Endothelial cell of umbilical vein (primary cell): ENCODE data around the gene PRDX5. TPM values are rescaled to one million over a fixed set of nuclear protein-coding genes. Genes with fewer than 3 reads are reported as not detected.
A peak's percentile ranks its signal among the peaks of the same experiment; 100 is the strongest.

Experiments used
- BruUV-seq: library from RNA; stranded (reverse); fragments of 400-500 nt; replicated peaks from 2 replicates; lab custom pipeline; 2021; lab: Mats Ljungman, UMichigan
- CTCF ChIA-PET: fragments of 300-600, 350-600 bp; sonication (Branson Sonifier 250); formaldehyde crosslinking; loops from one replicate; lab custom pipeline; 2021; ENCODE audit warnings: antibody characterized with exemption, inconsistent platforms; lab: Charles Lee
- POLR2A ChIA-PET: fragments of 300-600, 350-600 bp; sonication (Branson Sonifier 250); formaldehyde crosslinking; loops from one replicate; lab custom pipeline; 2021; ENCODE audit warnings: antibody characterized with exemption, inconsistent platforms; lab: Charles Lee
- DNase-seq: peaks from one replicate; pipeline ENCODE4 v3.0.0-alpha.2; 2011; ENCODE audit warnings: low read depth, low spot score
- FAIRE-seq: peaks from 2 replicates; lab custom pipeline; 2011; peaks lifted over from hg19 to GRCh38; lab: Jason Lieb, UNC
- H2AFZ ChIP-seq: 2 replicates; pipeline ENCODE4 v1.6.0; 2012; ENCODE audit warnings: low read depth, low read length, control low read depth, inconsistent platforms
- H3K27ac ChIP-seq: 2 replicates; pipeline ENCODE4 v1.5.1; 2011; ENCODE audit warnings: low read depth, mild to moderate bottlenecking, control low read depth, low read length, moderate library complexity; ENCODE audit not compliant: insufficient read depth
- H3K27me3 ChIP-seq, 2 experiments: 2 replicates each; pipeline versions ENCODE4 v1.6.0 to v1.6.1; 2011; ENCODE audit warnings: low read length in 2 of 2, mixed read lengths in 1 of 2; ENCODE audit not compliant: control insufficient read depth in 2 of 2, insufficient read depth in 2 of 2
- H3K36me3 ChIP-seq, 2 experiments: 2 replicates in 1 of 2; 3 replicates in 1 of 2; pipeline ENCODE4 v1.5.1; 2011; ENCODE audit warnings: low read length in 2 of 2, mild to moderate bottlenecking in 1 of 2, moderate library complexity in 1 of 2; ENCODE audit not compliant: control insufficient read depth in 2 of 2, insufficient read depth in 2 of 2; ENCODE audit errors: extremely low read depth in 1 of 2
- H3K4me1 ChIP-seq: 3 replicates; pipeline ENCODE4 v1.5.1; 2011; ENCODE audit warnings: mild to moderate bottlenecking, low read length; ENCODE audit not compliant: control insufficient read depth, insufficient read depth; ENCODE audit errors: extremely low read depth
- H3K4me2 ChIP-seq: 2 replicates; pipeline ENCODE4 v1.6.1; 2011; ENCODE audit warnings: low read length, control low read depth, mixed read lengths; ENCODE audit not compliant: insufficient read depth
- H3K4me3 ChIP-seq, 3 experiments: fragments of 200-600 bp in 1 of 3; sonication (generic), shearing (Covaris generic) in 1 of 3; replicated peaks in 1 of 3; 2 replicates each; pipeline ENCODE4 v1.5.1; 2011 to 2016; ENCODE audit warnings: control low read depth in 3 of 3, low read length in 3 of 3, mild to moderate bottlenecking in 2 of 3, inconsistent platforms in 1 of 3, low read depth in 1 of 3, moderate library complexity in 1 of 3; ENCODE audit not compliant: insufficient read depth in 1 of 3
- H3K79me2 ChIP-seq: 2 replicates; pipeline ENCODE4 v1.6.0; 2012; ENCODE audit warnings: low read length, inconsistent platforms; ENCODE audit not compliant: control insufficient read depth, insufficient read depth
- H3K9ac ChIP-seq: replicated peaks from 2 replicates; pipeline ENCODE3; 2011; ENCODE audit warnings: low read length, control low read depth; ENCODE audit not compliant: insufficient read depth; ENCODE audit errors: extremely low read depth
- H3K9me1 ChIP-seq: replicated peaks from 3 replicates; pipeline ENCODE4 v1.6.0; 2011; ENCODE audit warnings: mild to moderate bottlenecking, low read length; ENCODE audit not compliant: control insufficient read depth, insufficient read depth; ENCODE audit errors: extremely low read depth
- H3K9me3 ChIP-seq: replicated peaks from 2 replicates; pipeline ENCODE4 v1.5.1; 2012; ENCODE audit warnings: low read length, inconsistent platforms; ENCODE audit not compliant: control insufficient read depth, insufficient read depth
- H4K20me1 ChIP-seq: replicated peaks from 2 replicates; pipeline ENCODE3; 2011; ENCODE audit warnings: mild to moderate bottlenecking, low read length; ENCODE audit not compliant: control insufficient read depth, insufficient read depth; ENCODE audit errors: extremely low read depth
- CTCF ChIP-seq, 2 donors: IDR thresholded peaks; 1 replicate in 1 of 2; 2 replicates in 1 of 2; pipeline ENCODE4 v1.5.1; 2011; ENCODE audit warnings: low read length in 2 of 2, mild to moderate bottlenecking in 2 of 2, moderate library complexity in 2 of 2, control low read depth in 1 of 2, inconsistent platforms in 1 of 2, low read depth in 1 of 2; ENCODE audit not compliant: insufficient read depth in 1 of 2; ENCODE audit errors: extremely low read depth in 1 of 2
- FOS ChIP-seq: IDR thresholded peaks from 2 replicates; pipeline ENCODE4 v1.6.1; 2011; ENCODE audit warnings: mild to moderate bottlenecking, low read length, moderate library complexity, borderline replicate concordance; ENCODE audit not compliant: insufficient read depth
- GATA2 ChIP-seq: IDR thresholded peaks from 2 replicates; pipeline ENCODE4 v1.7.0; 2011; ENCODE audit warnings: low read depth, mild to moderate bottlenecking, moderate library complexity, mixed read lengths, low read length; ENCODE audit not compliant: insufficient read length, insufficient read depth
- JUN ChIP-seq: IDR thresholded peaks from 2 replicates; pipeline ENCODE4 v1.6.1; 2011; ENCODE audit warnings: borderline replicate concordance, low read depth; ENCODE audit not compliant: insufficient read length, insufficient read depth
- POLR2AphosphoS5 ChIP-seq: IDR thresholded peaks from 2 replicates; pipeline ENCODE4 v1.6.1; 2012; ENCODE audit warnings: low read depth, mild to moderate bottlenecking, control low read depth, low read length, moderate library complexity; ENCODE audit not compliant: insufficient read depth
- dilution Hi-C: fragments of 300-500 bp; cut with MboI; formaldehyde crosslinking; loops from one replicate; pipeline ENCODE4 v1.15.0; 2019; ENCODE audit warnings: low sequenced_read_pairs; ENCODE audit not compliant: extremely low pct_ligation_motif_present
- intact Hi-C: fragments of 100-400 bp; cut with micrococcal nuclease; formaldehyde crosslinking; loops from one replicate; pipeline ENCODE4 v1.10.0; 2022
- polyA plus RNA-seq, 4 experiments: library from polyadenylated mRNA; depleted of rRNA in 3 of 4; stranded (reverse) in 3 of 4; unstranded in 1 of 4; fragments of >200 nt; gene quantifications; 2 replicates each; pipeline versions ENCODE4 v1.2.1 to v1.2.3, GENCODE V29; 2011 to 2012; ENCODE audit warnings: missing spikeins in 1 of 4
- total RNA-seq: library from RNA; stranded (reverse); gene quantifications from 2 replicates; pipeline ENCODE4 v1.2.3, GENCODE V29; 2021

PRDX5 gene
- total and polyA plus RNA-seq, 2 donors (not counting 3 experiments of a cell fraction or from before 2014, with no cell fraction given) = 199 to 709 TPM

DNA sequence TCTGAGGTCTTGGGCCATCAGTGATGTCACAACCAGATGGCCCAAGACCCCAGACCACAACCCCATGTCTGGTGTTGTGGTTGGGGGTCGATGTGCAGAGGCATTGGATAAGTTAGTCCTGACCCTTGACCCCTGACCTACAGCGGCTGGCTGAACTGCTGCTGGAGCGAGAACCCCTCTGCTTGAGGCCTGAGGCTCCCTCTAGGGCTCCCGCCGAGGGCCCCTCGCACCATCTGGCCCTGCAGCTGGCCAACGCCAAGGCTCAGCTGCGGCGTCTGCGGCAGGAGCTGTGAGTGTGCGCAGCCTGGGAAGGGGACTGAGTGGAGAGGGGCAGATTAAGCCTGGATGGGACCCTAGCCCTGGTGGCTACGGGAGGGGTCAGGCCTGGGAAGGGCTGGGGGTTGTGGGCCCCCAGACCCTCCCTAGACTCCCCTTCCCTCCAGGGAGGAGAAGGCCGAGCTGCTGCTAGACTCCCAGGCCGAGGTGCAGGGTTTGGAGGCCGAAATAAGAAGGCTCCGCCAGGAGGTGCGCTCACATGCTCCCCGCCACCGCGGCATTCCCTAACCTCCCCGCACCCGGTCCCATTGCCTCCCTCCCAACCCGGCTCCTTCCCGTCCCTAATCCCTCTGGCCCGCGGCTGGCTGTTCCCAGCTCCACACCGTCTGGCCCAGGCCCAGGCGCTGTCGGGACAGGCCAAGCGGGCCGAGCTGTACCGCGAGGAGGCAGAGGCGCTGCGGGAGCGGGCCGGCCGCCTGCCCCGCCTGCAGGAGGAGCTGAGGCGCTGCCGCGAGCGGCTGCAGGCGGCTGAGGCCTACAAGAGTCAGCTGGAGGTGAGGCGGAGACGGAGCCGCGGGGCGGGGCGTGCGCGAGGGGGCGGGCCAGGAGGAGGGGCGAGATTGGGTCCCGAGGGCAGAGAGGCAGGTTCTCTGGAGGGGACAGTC lies 24.2 kb downstream of the PRDX5 start:
- H3K9me1 ChIP-seq = no peaks in the 10 kb centered on the region
- H3K27ac ChIP-seq = no peak overlapping the region
- peak; percentile 34 to 62 for TF ChIP-seq CTCF (IDR thresholded peaks at IDR 0.05; ENCODE audit: extremely low read depth in 1 of 2, insufficient read depth in 1 of 2, low read depth in 1 of 2, low read length in 2 of 2)
- TF ChIP-seq FOS = no peak
- TF ChIP-seq JUN = no peak
- no peak for TF ChIP-seq GATA2
- TF ChIP-seq POLR2AphosphoS5 = peak; percentile 31
- no peak for FAIRE-seq
- H2AFZ ChIP-seq = peak overlapping the region; percentile 96
- H3K4me1 ChIP-seq = no peaks in the 10 kb centered on the region
- BruUV-seq = no TSS peak
- intact Hi-C loops = no loop called here
- H4K20me1 ChIP-seq = no peaks in the 10 kb centered on the region
- H3K27me3 ChIP-seq = no peaks in the 10 kb centered on the region
- dilution Hi-C loops = no loop called here
- CTCF ChIA-PET = interaction anchor here (0.6 to 7.0 kb wide), 16 partner anchors 8 to 1947 kb away, joined by 3 to 107 read pairs (median 4); partner anchors contain the start of genes CATSPERZ, PRDX5, RPS6KA4 and TRMT112
- DNase-seq = peak; percentile 87
- peak overlapping the region; percentile 28 for H3K9ac ChIP-seq
- no peaks in the 10 kb centered on the region for H3K9me3 ChIP-seq
- POLR2A ChIA-PET = interaction anchor here (0.5 to 1.0 kb wide), 4 partner anchors 11 to 153 kb away, joined by 3 to 5 read pairs (median 4); partner anchors contain the start of genes PRDX5 and TRMT112
- H3K36me3 ChIP-seq = no peaks in the 10 kb centered on the region
- H3K79me2 ChIP-seq = no peaks in the 10 kb centered on the region
- H3K4me2 ChIP-seq = peak overlapping the region; percentile 48
- peak overlapping the region in 1 of 3 experiments; percentile 16 for H3K4me3 ChIP-seq
